Measurements from ENCODE around the gene TBC1D30.
A peak's percentile ranks its signal among the peaks of the same experiment; 100 is the strongest.
"Not testable (repeated sequence)": the region's sequence is repeated elsewhere in the genome, so short reads cannot be mapped to it uniquely, and the experiment has no call there.

Gene TBC1D30

DNA sequence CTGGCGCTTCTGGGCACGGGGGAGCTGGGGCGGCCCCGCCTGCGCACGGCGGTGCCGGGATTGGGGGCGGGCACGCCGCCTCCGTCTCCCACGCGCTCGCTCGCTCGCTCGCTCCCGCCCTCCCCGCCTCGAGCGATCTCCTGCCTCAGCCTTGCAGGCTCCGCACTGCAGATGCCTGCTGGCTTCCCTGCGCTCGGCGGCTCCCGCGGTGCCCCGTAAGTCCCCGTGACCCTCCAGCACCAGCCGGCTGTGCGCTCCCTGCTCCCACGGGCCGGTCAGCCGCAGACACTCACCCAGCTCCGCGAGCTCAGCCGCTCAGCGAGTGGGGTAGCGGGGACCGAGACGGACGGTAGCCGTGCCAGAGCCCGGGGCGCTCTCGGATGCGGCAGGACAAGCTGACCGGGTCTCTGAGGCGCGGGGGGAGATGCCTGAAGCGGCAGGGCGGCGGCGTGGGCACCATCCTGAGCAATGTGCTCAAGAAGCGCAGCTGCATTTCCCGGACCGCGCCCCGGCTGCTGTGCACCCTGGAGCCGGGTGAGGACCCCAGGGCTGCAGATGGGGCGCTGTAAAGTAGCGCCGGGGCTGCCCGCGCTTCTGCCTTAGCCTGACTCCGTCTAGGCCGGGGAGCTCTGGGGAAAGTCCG is at the start of gene TBC1D30:
TSS of gene TBC1D30 (plus strand) at position 148 of the 643 bp plus-strand sequence. CDS start at position 381, 233 bp downstream.
- Histone ChIP-seq H3K9ac (ENCODE audit: low read length) (peak within 1 kb of the TSS; percentile 15), H3K36me3 (ENCODE audit: control insufficient read depth, insufficient read depth, low read length) (no peaks in the 10 kb centered on the region), H3K4me3 (ENCODE audit: low read depth, low read length) (peak within 1 kb of the TSS; percentile 81), H3K27me3 (ENCODE audit: control insufficient read depth, insufficient read depth, low read length) (peaks cover 86% of the 10 kb centered on the region), H3K27ac (ENCODE audit: low read depth, low read length) (no peak within 1 kb of the TSS), H3K9me3 (ENCODE audit: control insufficient read depth, insufficient read depth, low read depth, low read length) (no peaks in the 10 kb centered on the region), H3K4me1 (ENCODE audit: control insufficient read depth, insufficient read depth, low read length) (no peaks in the 10 kb centered on the region)

GRCh38 chr12:64775147-64775736 is 49.2 kb upstream of the TBC1D30 start:
- not testable (repeated sequence) for H3K9me3 ChIP-seq (ENCODE audit: control insufficient read depth, insufficient read depth, low read depth, low read length); H3K4me3 ChIP-seq (ENCODE audit: low read depth, low read length); H3K27ac ChIP-seq (ENCODE audit: low read depth, low read length); H3K9ac ChIP-seq (ENCODE audit: low read length); H3K4me1 ChIP-seq (ENCODE audit: control insufficient read depth, insufficient read depth, low read length); H3K36me3 ChIP-seq (ENCODE audit: control insufficient read depth, insufficient read depth, low read length)
- peaks cover 35% of the 10 kb centered on the region for H3K27me3 ChIP-seq (ENCODE audit: control insufficient read depth, insufficient read depth, low read length)

DNA sequence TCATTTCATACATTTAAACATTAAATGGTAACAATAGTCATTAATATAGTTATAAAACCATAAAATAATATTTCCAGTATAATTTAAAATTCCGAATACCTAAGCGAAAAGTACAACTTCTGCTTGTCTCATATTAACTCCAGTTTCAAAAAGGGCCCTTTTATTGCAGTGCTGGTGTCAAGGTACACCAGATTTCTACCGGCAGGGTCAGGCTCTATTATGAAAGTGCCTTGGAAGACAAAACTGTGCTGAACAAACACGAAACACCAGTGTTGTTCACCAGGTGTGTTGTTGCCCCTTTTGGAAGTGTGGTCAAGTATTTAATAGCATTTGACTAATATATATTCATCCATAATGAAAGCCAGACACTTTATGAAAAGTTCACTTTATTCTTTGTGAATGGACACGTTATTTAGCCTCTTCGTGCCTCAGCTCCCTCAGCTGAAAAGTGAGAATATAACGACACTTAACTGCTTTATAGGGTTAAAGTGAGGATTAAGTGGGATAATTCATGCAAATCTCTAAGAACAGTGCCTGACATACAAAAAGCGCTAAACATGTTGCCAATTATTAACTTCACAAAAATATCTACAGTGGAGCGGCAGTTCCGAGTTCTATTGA is 45.0 kb upstream of the TBC1D30 start:
- Histone ChIP-seq H3K9me3 (ENCODE audit: control insufficient read depth, insufficient read depth, low read depth, low read length) (no peaks in the 10 kb centered on the region), H3K4me1 (ENCODE audit: control insufficient read depth, insufficient read depth, low read length) (no peaks in the 10 kb centered on the region), H3K4me3 (ENCODE audit: low read depth, low read length) (no peak overlapping the region), H3K9ac (ENCODE audit: low read length) (no peak overlapping the region), H3K27ac (ENCODE audit: low read depth, low read length) (no peak overlapping the region), H3K27me3 (ENCODE audit: control insufficient read depth, insufficient read depth, low read length) (peaks cover 77% of the 10 kb centered on the region), H3K36me3 (ENCODE audit: control insufficient read depth, insufficient read depth, low read length) (no peaks in the 10 kb centered on the region)

DNA sequence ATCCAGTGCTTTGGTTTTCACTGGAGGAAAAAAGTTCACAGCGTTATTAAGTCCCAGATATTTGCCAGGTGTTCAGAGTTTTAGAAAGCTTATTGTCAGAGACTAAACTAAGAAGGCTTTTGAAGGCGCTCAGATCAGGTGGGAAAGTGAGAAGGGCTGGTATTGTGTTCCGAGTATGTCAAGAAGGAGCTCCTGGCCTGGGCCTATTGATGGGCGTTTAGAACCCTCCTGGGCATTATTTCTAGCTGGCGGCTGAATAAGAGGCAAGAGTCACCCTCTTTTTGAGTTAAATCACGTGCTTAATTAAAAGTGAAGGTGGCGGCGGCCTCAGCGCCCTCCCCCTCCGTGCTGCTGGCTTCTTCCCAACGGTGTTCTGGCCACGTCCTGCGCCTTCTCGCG is 44.3 kb upstream of the TBC1D30 start:
- no peaks in the 10 kb centered on the region for H3K4me1 ChIP-seq (ENCODE audit: control insufficient read depth, insufficient read depth, low read length)
- H3K27me3 ChIP-seq (ENCODE audit: control insufficient read depth, insufficient read depth, low read length) = peaks cover 77% of the 10 kb centered on the region
- no peaks in the 10 kb centered on the region for H3K36me3 ChIP-seq (ENCODE audit: control insufficient read depth, insufficient read depth, low read length)
- H3K27ac ChIP-seq (ENCODE audit: low read depth, low read length) = no peak overlapping the region
- no peaks in the 10 kb centered on the region for H3K9me3 ChIP-seq (ENCODE audit: control insufficient read depth, insufficient read depth, low read depth, low read length)
- peak overlapping the region; percentile 31 for H3K9ac ChIP-seq (ENCODE audit: low read length)
- peak overlapping the region; percentile 60 for H3K4me3 ChIP-seq (ENCODE audit: low read depth, low read length)

DNA sequence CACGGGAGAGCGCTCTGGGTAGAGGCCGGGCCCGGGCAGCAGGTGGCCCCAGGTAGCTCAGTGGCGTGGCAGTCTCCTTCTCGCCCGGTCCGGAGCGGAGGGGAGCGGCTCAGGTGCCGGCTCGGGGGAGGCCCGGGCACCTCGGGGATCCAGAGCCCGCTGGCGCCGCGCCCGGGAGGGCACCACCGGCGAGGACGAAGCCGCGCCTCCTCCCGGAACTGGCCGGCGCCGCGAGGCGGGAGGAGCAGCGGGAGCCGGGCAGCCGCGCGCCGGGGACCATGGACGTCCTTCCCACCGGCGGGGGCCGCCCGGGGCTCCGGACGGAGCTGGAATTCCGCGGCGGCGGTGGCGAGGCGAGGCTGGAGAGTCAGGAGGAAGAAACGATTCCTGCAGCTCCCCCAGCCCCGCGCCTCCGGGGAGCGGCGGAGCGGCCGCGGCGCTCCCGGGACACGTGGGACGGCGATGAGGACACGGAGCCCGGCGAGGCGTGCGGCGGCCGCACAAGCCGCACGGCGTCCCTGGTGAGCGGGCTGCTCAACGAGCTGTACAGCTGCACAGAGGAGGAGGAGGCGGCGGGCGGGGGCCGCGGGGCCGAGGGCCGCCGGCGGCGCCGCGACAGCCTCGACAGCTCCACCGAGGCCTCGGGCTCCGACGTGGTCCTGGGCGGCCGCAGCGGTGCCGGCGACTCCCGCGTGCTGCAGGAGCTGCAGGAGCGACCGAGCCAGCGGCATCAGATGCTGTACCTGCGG is 43.7 kb upstream of the TBC1D30 start:
- Histone ChIP-seq H3K9ac (ENCODE audit: low read length) (peak overlapping the region; percentile 31), H3K27ac (ENCODE audit: low read depth, low read length) (no peak overlapping the region), H3K4me3 (ENCODE audit: low read depth, low read length) (peak overlapping the region; percentile 60)

DNA sequence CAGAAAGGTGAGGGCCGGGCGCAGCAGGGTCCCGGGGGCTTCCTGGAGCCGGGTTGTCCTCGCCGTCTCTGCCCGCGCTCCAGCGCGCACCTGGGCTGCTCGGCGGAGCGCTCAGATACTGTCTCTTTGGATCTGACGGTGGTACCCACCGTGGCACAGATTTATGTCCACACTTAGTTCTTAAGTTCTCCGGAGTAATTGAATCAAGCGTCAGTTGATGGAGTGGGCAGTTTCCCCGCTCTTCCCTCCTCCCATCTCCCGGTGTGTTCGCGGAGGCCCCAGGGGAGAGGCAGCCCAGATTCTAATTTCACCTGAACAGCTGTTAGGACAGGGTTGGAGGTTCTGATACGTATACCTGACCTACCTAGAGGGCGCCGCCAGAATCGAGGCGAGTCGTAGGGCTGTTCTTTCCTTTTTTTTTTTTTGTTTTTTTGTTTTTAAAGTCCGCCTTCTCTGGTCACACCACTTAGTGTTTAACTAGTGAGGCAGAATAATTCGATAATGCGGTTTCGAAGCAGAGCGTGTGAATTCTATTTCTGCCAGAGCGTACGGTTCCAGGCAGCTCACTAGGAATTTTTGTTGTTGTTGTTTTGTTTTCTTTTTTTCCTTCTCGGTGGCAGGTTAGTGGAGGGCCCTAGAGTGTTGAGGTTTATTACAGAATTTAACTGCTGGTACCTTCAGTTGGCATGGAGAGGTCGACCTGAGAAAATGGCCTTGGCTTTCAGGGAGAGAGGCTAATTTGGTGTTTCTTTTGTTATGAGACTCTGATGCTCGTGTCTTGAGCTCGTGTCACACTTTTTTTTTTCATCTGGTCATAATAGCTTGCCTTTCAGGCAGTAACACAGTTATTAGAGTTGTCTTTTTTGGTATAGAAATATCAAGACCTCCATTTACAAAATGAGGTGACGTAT is 42.9 kb upstream of the TBC1D30 start:
- H3K9ac ChIP-seq (ENCODE audit: low read length) = no peak overlapping the region
- no peak overlapping the region for H3K27ac ChIP-seq (ENCODE audit: low read depth, low read length)
- peak overlapping the region; percentile 60 for H3K4me3 ChIP-seq (ENCODE audit: low read depth, low read length)
- no peaks in the 10 kb centered on the region for H3K4me1 ChIP-seq (ENCODE audit: control insufficient read depth, insufficient read depth, low read length)
- no peaks in the 10 kb centered on the region for H3K9me3 ChIP-seq (ENCODE audit: control insufficient read depth, insufficient read depth, low read depth, low read length)
- no peaks in the 10 kb centered on the region for H3K36me3 ChIP-seq (ENCODE audit: control insufficient read depth, insufficient read depth, low read length)
- peaks cover 74% of the 10 kb centered on the region for H3K27me3 ChIP-seq (ENCODE audit: control insufficient read depth, insufficient read depth, low read length)

More for the DNA sequence above, 43.7 kb upstream of the TBC1D30 start:
- Histone ChIP-seq H3K36me3 (ENCODE audit: control insufficient read depth, insufficient read depth, low read length) (no peaks in the 10 kb centered on the region), H3K9me3 (ENCODE audit: control insufficient read depth, insufficient read depth, low read depth, low read length) (no peaks in the 10 kb centered on the region), H3K4me1 (ENCODE audit: control insufficient read depth, insufficient read depth, low read length) (no peaks in the 10 kb centered on the region), H3K27me3 (ENCODE audit: control insufficient read depth, insufficient read depth, low read length) (peaks cover 77% of the 10 kb centered on the region)

- H3K9me3 ChIP-seq (ENCODE audit: control insufficient read depth, insufficient read depth, low read depth, low read length) = no peaks in the 10 kb centered on the region
- H3K27me3 ChIP-seq (ENCODE audit: control insufficient read depth, insufficient read depth, low read length) = peaks cover 69% of the 10 kb centered on the region
- H3K9ac ChIP-seq (ENCODE audit: low read length) = no peak overlapping the region
- H3K4me1 ChIP-seq (ENCODE audit: control insufficient read depth, insufficient read depth, low read length) = no peaks in the 10 kb centered on the region
- H3K36me3 ChIP-seq (ENCODE audit: control insufficient read depth, insufficient read depth, low read length) = no peaks in the 10 kb centered on the region
- no peak overlapping the region for H3K4me3 ChIP-seq (ENCODE audit: low read depth, low read length)
- no peak overlapping the region for H3K27ac ChIP-seq (ENCODE audit: low read depth, low read length)
Observed at GRCh38 chr12:64782191-64782876, 42.1 kb upstream of the TBC1D30 start.

GRCh38 chr12:64785838-64786237 is 38.6 kb upstream of the TBC1D30 start:
- Histone ChIP-seq H3K27ac (ENCODE audit: low read depth, low read length) (no peak overlapping the region), H3K4me3 (ENCODE audit: low read depth, low read length) (no peak overlapping the region), H3K9me3 (ENCODE audit: control insufficient read depth, insufficient read depth, low read depth, low read length) (no peaks in the 10 kb centered on the region), H3K36me3 (ENCODE audit: control insufficient read depth, insufficient read depth, low read length) (no peaks in the 10 kb centered on the region), H3K27me3 (ENCODE audit: control insufficient read depth, insufficient read depth, low read length) (peaks cover 36% of the 10 kb centered on the region), H3K4me1 (ENCODE audit: control insufficient read depth, insufficient read depth, low read length) (peaks cover 8% of the 10 kb centered on the region; the same call in 1 of the 2 replicates), H3K9ac (ENCODE audit: low read length) (no peak overlapping the region)

DNA sequence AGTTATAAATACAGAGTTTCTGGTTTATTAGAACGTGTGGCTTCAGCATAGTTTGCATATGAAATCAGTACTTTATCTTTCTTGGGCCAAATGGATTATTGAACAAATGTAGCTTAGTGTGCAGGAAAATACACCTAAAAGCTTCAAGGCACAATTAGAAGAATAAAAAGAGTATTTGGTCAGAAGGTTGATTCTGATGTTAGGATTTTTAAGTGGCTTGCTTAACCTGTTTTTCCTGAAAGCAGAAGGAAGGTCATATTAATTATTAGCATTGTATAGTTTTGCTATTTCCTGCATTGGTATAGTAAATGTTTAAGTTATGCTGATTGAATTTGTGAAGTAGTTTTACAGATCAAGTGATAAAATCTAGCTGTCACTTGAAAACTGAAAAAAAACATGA is 34.3 kb upstream of the TBC1D30 start:
- Histone ChIP-seq H3K27me3 (ENCODE audit: control insufficient read depth, insufficient read depth, low read length) (no peaks in the 10 kb centered on the region), H3K4me3 (ENCODE audit: low read depth, low read length) (no peak overlapping the region), H3K4me1 (ENCODE audit: control insufficient read depth, insufficient read depth, low read length) (peaks cover 8% of the 10 kb centered on the region; the same call in 1 of the 2 replicates), H3K9me3 (ENCODE audit: control insufficient read depth, insufficient read depth, low read depth, low read length) (no peaks in the 10 kb centered on the region), H3K36me3 (ENCODE audit: control insufficient read depth, insufficient read depth, low read length) (no peaks in the 10 kb centered on the region), H3K27ac (ENCODE audit: low read depth, low read length) (no peak overlapping the region), H3K9ac (ENCODE audit: low read length) (no peak overlapping the region)

DNA sequence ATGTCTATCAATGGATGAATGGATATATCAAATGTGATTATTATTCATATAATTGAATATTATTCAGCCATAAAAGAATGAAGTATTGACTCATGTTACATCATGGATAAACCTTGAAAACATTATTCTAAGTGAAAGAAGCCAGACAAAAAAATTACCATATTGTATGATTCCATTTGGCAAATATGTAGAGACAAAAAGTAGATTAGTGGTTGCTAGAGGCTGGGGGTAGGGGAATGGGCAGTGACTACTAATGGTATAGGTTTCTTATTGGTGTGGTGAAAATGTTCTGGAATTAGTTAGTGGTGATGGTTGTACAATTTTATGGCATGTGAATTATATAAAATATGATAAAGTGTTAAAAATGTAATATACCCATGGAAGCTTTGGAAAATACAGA is 33.4 kb upstream of the TBC1D30 start:
- H3K4me1 ChIP-seq (ENCODE audit: control insufficient read depth, insufficient read depth, low read length) = peaks cover 11% of the 10 kb centered on the region; the same call in 1 of the 2 replicates
- H3K27ac ChIP-seq (ENCODE audit: low read depth, low read length) = no peak overlapping the region
- H3K27me3 ChIP-seq (ENCODE audit: control insufficient read depth, insufficient read depth, low read length) = no peaks in the 10 kb centered on the region
- H3K9me3 ChIP-seq (ENCODE audit: control insufficient read depth, insufficient read depth, low read depth, low read length) = no peaks in the 10 kb centered on the region
- H3K9ac ChIP-seq (ENCODE audit: low read length) = no peak overlapping the region
- H3K36me3 ChIP-seq (ENCODE audit: control insufficient read depth, insufficient read depth, low read length) = no peaks in the 10 kb centered on the region
- no peak overlapping the region for H3K4me3 ChIP-seq (ENCODE audit: low read depth, low read length)

Data from HUES6 (cell line).